Fibroblast of peridontal ligament (primary cell): ENCODE results near the gene DNAH12.
A peak's percentile ranks its signal among the peaks of the same experiment; 100 is the strongest.
"Not testable (repeated sequence)": the region's sequence is repeated elsewhere in the genome, so short reads cannot be mapped to it uniquely, and the experiment has no call there.

Experiments
- DNase-seq: peaks from one replicate; pipeline ENCODE4 v3.0.0-alpha.2; 2010; ENCODE audit errors: extremely low read depth

DNAH12 gene

GRCh38 chr3:57421336-57421735 is 122.8 kb downstream of the DNAH12 start:
- DNase-seq: no peak

GRCh38 chr3:57420001-57420400 is 124.1 kb downstream of the DNAH12 start:
- DNase-seq: no peak

- no peak for DNase-seq
Observed at GRCh38 chr3:57411715-57412114, 132.4 kb downstream of the DNAH12 start.

GRCh38 chr3:57409471-57409870 is 134.7 kb downstream of the DNAH12 start:
- no peak for DNase-seq

GRCh38 chr3:57402675-57403074 is 141.5 kb downstream of the DNAH12 start:
- no peak for DNase-seq

GRCh38 chr3:57397175-57398026 is 146.7 kb downstream of the DNAH12 start:
- DNase-seq: peak; percentile 49

GRCh38 chr3:57393977-57394376 is 150.2 kb downstream of the DNAH12 start:
- no peak for DNase-seq

- DNase-seq: no peak
Observed at GRCh38 chr3:57391767-57392166, 152.4 kb downstream of the DNAH12 start.

- no peak for DNase-seq
Observed at GRCh38 chr3:57389271-57389670, 154.9 kb downstream of the DNAH12 start.

- no peak for DNase-seq
Observed at GRCh38 chr3:57386307-57386706, 157.8 kb downstream of the DNAH12 start.

- no peak for DNase-seq
Observed at GRCh38 chr3:57385498-57385897, 158.6 kb downstream of the DNAH12 start.

- no peak for DNase-seq
Observed at GRCh38 chr3:57383838-57384237, 160.3 kb downstream of the DNAH12 start.

- DNase-seq: no peak
Observed at GRCh38 chr3:57383406-57383805, 160.7 kb downstream of the DNAH12 start.

GRCh38 chr3:57382933-57383332 is 161.2 kb downstream of the DNAH12 start:
- DNase-seq: peak; percentile 3

- DNase-seq: no peak
Observed at GRCh38 chr3:57370341-57370740, 173.8 kb downstream of the DNAH12 start.

- DNase-seq: not testable (repeated sequence)
Observed at GRCh38 chr3:57365089-57365488, 179.1 kb downstream of the DNAH12 start.

- not testable (repeated sequence) for DNase-seq
Observed at GRCh38 chr3:57356275-57356674, 187.9 kb downstream of the DNAH12 start.

GRCh38 chr3:57354768-57355167 is 189.4 kb downstream of the DNAH12 start:
- no peak for DNase-seq

- DNase-seq: no peak
Observed at GRCh38 chr3:57350271-57350670, 193.9 kb downstream of the DNAH12 start.

- not testable (repeated sequence) for DNase-seq
Observed at GRCh38 chr3:57339071-57339642, 205.0 kb downstream of the DNAH12 start.

GRCh38 chr3:57338272-57339070 is 205.7 kb downstream of the DNAH12 start:
- not testable (repeated sequence) for DNase-seq

- no peak for DNase-seq
Observed at GRCh38 chr3:57335283-57335938, 208.7 kb downstream of the DNAH12 start.
